H9 (cell line): ENCODE results near the gene LYPD5. TPM values are rescaled to one million over a fixed set of nuclear protein-coding genes. Genes with fewer than 3 reads are reported as not detected.

Source experiments
- DNase-seq: peaks from one replicate; pipeline ENCODE4 v3.0.0-alpha.2; 2017
- H2AFZ ChIP-seq: one replicate; pipeline ENCODE4 v1.6.1; 2013; ENCODE audit warnings: mild to moderate bottlenecking, low read length, control low read depth, moderate library complexity
- H2AK5ac ChIP-seq: 2 replicates; pipeline ENCODE4 v1.6.1; 2013; ENCODE audit warnings: low read length, control low read depth, mixed read lengths; ENCODE audit not compliant: insufficient read length
- H2BK120ac ChIP-seq: one replicate; pipeline ENCODE4 v1.6.1; 2013; ENCODE audit warnings: low read depth, mild to moderate bottlenecking, low read length, control low read depth, inconsistent platforms; ENCODE audit not compliant: poor library complexity, severe bottlenecking
- H2BK12ac ChIP-seq: 2 replicates; pipeline ENCODE4 v1.6.1; 2013; ENCODE audit warnings: low read length, control low read depth, mixed read lengths, low read depth; ENCODE audit not compliant: insufficient read length
- H2BK15ac ChIP-seq: 2 replicates; pipeline ENCODE4 v1.6.1; 2013; ENCODE audit warnings: low read depth, low read length, control low read depth
- H2BK20ac ChIP-seq: one replicate; pipeline ENCODE4 v1.6.1; 2013; ENCODE audit warnings: low read depth, mild to moderate bottlenecking, low read length, control low read depth, inconsistent platforms; ENCODE audit not compliant: poor library complexity, severe bottlenecking
- H2BK5ac ChIP-seq: 2 replicates; pipeline ENCODE4 v1.6.1; 2013; ENCODE audit warnings: low read length, control low read depth, mixed read lengths; ENCODE audit not compliant: insufficient read length
- H3K14ac ChIP-seq: 2 replicates; pipeline ENCODE4 v1.6.1; 2013; ENCODE audit warnings: low read length, control low read depth; ENCODE audit not compliant: insufficient read depth
- H3K18ac ChIP-seq: 2 replicates; pipeline ENCODE4 v1.6.1; 2013; ENCODE audit warnings: low read depth, mild to moderate bottlenecking, mixed read lengths, low read length, control low read depth; ENCODE audit not compliant: insufficient read length
- H3K23ac ChIP-seq: 2 replicates; pipeline ENCODE4 v1.6.1; 2013; ENCODE audit warnings: low read length, control low read depth, mixed read lengths, low read depth; ENCODE audit not compliant: insufficient read length
- H3K23me2 ChIP-seq: 2 replicates; pipeline ENCODE4 v1.6.1; 2013; ENCODE audit warnings: low read depth, mild to moderate bottlenecking, mixed read lengths, low read length, control low read depth; ENCODE audit not compliant: insufficient read length, poor library complexity, severe bottlenecking
- H3K27ac ChIP-seq: 2 replicates; pipeline ENCODE4 v1.5.1; 2013; ENCODE audit warnings: low read length, control low read depth, mixed read lengths, low read depth; ENCODE audit not compliant: insufficient read length
- H3K27me3 ChIP-seq: 2 replicates; pipeline ENCODE4 v1.6.1; 2013; ENCODE audit warnings: low read length, control low read depth, inconsistent platforms; ENCODE audit not compliant: insufficient read depth
- H3K4ac ChIP-seq: 2 replicates; pipeline ENCODE4 v1.6.1; 2013; ENCODE audit warnings: low read depth, mild to moderate bottlenecking, control low read depth, inconsistent platforms, low read length, moderate library complexity
- H3K4me1 ChIP-seq: 2 replicates; pipeline ENCODE4 v1.6.1; 2013; ENCODE audit warnings: low read length, control low read depth, inconsistent platforms; ENCODE audit not compliant: insufficient read depth
- H3K4me2 ChIP-seq: 2 replicates; pipeline ENCODE4 v1.6.1; 2013; ENCODE audit warnings: low read length, control low read depth, mixed read lengths; ENCODE audit not compliant: insufficient read length, insufficient read depth
- H3K56ac ChIP-seq: 2 replicates; pipeline ENCODE4 v1.6.1; 2013; ENCODE audit warnings: low read depth, mild to moderate bottlenecking, mixed read lengths, low read length, control low read depth; ENCODE audit not compliant: insufficient read length
- H3K79me1 ChIP-seq: 2 replicates; pipeline ENCODE4 v1.6.1; 2013; ENCODE audit warnings: low read depth, mild to moderate bottlenecking, moderate library complexity, low read length, control low read depth, inconsistent platforms; ENCODE audit not compliant: insufficient read depth, poor library complexity, severe bottlenecking
- H3K79me2 ChIP-seq: 2 replicates; pipeline ENCODE4 v1.6.1; 2013; ENCODE audit warnings: low read length, control low read depth, inconsistent platforms; ENCODE audit not compliant: insufficient read depth
- H3K9ac ChIP-seq: 2 replicates; pipeline ENCODE4 v1.6.1; 2013; ENCODE audit warnings: low read length, control low read depth, mixed read lengths; ENCODE audit not compliant: insufficient read length; ENCODE audit errors: extremely low read depth
- H3K9me3 ChIP-seq: one replicate; pipeline ENCODE4 v1.6.1; 2013; ENCODE audit warnings: low read depth, low read length, inconsistent platforms; ENCODE audit not compliant: control insufficient read depth
- H3T11ph ChIP-seq: one replicate; pipeline ENCODE4 v1.6.1; 2013; ENCODE audit warnings: mild to moderate bottlenecking, low read length, control low read depth, inconsistent platforms
- H4K20me1 ChIP-seq: one replicate; pipeline ENCODE4 v1.6.1; 2013; ENCODE audit not compliant: control insufficient read depth, insufficient read length, insufficient read depth
- H4K5ac ChIP-seq: 2 replicates; pipeline ENCODE4 v1.6.1; 2013; ENCODE audit warnings: low read depth, mild to moderate bottlenecking, mixed read lengths, low read length, control low read depth; ENCODE audit not compliant: insufficient read length
- H4K8ac ChIP-seq: replicated peaks from 2 replicates; pipeline ENCODE4 v1.6.1; 2013; ENCODE audit warnings: low read length, control low read depth, mixed read lengths, low read depth; ENCODE audit not compliant: insufficient read length
- H4K91ac ChIP-seq: 2 replicates; pipeline ENCODE4 v1.6.1; 2013; ENCODE audit warnings: low read depth, mild to moderate bottlenecking, moderate library complexity, mixed read lengths, low read length, control low read depth; ENCODE audit not compliant: insufficient read length
- H3K27ac Mint-ChIP-seq, 3 experiments: 2 replicates in 2 of 3; 3 replicates in 1 of 3; pipeline ENCODE4 v1.8.0; 2020 to 2021; ENCODE audit warnings: mixed read lengths in 3 of 3, mild to moderate bottlenecking in 1 of 3, moderate library complexity in 1 of 3
- H3K27me3 Mint-ChIP-seq: 2 replicates; pipeline ENCODE4 v1.8.0; 2021; ENCODE audit warnings: low read depth, mild to moderate bottlenecking, moderate library complexity, mixed read lengths
- H3K36me3 Mint-ChIP-seq, 3 experiments: 2 replicates in 2 of 3; 3 replicates in 1 of 3; pipeline ENCODE4 v1.8.0; 2020 to 2021; ENCODE audit warnings: low read depth in 3 of 3, mixed read lengths in 3 of 3; ENCODE audit not compliant: insufficient read depth in 1 of 3
- H3K4me1 Mint-ChIP-seq, 2 experiments: 2 replicates each; pipeline ENCODE4 v1.8.0; 2020; ENCODE audit warnings: mixed read lengths in 2 of 2
- H3K4me3 Mint-ChIP-seq, 2 experiments: 2 replicates in 1 of 2; 3 replicates in 1 of 2; pipeline ENCODE4 v1.8.0; 2020 to 2021; ENCODE audit warnings: mild to moderate bottlenecking in 2 of 2, mixed read lengths in 2 of 2, moderate library complexity in 1 of 2
- H3K9me3 Mint-ChIP-seq, 2 experiments: 2 replicates in 1 of 2; 3 replicates in 1 of 2; pipeline ENCODE4 v1.8.0; 2020; ENCODE audit warnings: mild to moderate bottlenecking in 2 of 2, mixed read lengths in 2 of 2, moderate library complexity in 1 of 2
- CTCF ChIP-seq: fragments of 200-600 bp; sonication (generic); conservative IDR thresholded peaks from 3 replicates; pipeline ENCODE4 v1.8.0; 2021; ENCODE audit warnings: antibody characterized with exemption, mild to moderate bottlenecking
- WGBS: extraction: QIAGEN DNeasy Blood & Tissue Kit; methylation state at CpG from one replicate; pipeline ENCODE4 v1.1.7; 2013; ENCODE audit warnings: missing lambda C conversion rate, low lambda C conversion rate, mixed read lengths; ENCODE audit not compliant: insufficient read length; ENCODE audit errors: extremely low coverage; 5-methylcytosine and 5-hydroxymethylcytosine counted together
- total RNA-seq: library from RNA; stranded (reverse); gene quantifications from 2 replicates; pipeline ENCODE4 v1.2.1, GENCODE V29; 2021

LYPD5 gene
- total RNA-seq, 1 experiment from 2014 or later: 0.50 TPM

- no peaks in the 10 kb centered on the region for H3K9me3 ChIP-seq
- peaks cover 12% of the 10 kb centered on the region for H3K23me2 ChIP-seq
- Mint-ChIP-seq H3K27me3 (no peaks in the 10 kb centered on the region), H3K4me3 (peak within 1 kb of the TSS; percentile 96 to 97), H3K36me3 (peaks cover 9 to 31% (median 23%) of the 10 kb centered on the region in 3 experiments), H3K27ac (peak within 1 kb of the TSS; percentile 99), H3K4me1 (peaks cover 21 to 30% of the 10 kb centered on the region in 2 experiments), H3K9me3 (no peaks in the 10 kb centered on the region; a peak in 1 of 5 replicates)
- H2AK5ac ChIP-seq: no peak within 1 kb of the TSS
- peak; percentile 97 for DNase-seq
- no peak for TF ChIP-seq CTCF
- H3K23ac ChIP-seq: no peak within 1 kb of the TSS
- no peak within 1 kb of the TSS for H2BK5ac ChIP-seq
- no peak within 1 kb of the TSS for H4K8ac ChIP-seq
- peak within 1 kb of the TSS; percentile 87 for H3K4me2 ChIP-seq
- H3K79me1 ChIP-seq: no peaks in the 10 kb centered on the region
- H3T11ph ChIP-seq: no peak within 1 kb of the TSS
- no peaks in the 10 kb centered on the region for H3K4me1 ChIP-seq
- 0 out of 2 replicates have a peak, but pooled peaks cover 3% of the 10 kb centered on the region for H3K79me2 ChIP-seq
- H2BK20ac ChIP-seq: no peak within 1 kb of the TSS
- no peak within 1 kb of the TSS for H4K91ac ChIP-seq
- H2BK12ac ChIP-seq: no peak within 1 kb of the TSS
- H3K14ac ChIP-seq: peak within 1 kb of the TSS; percentile 95
- peak within 1 kb of the TSS; percentile 88 for H3K9ac ChIP-seq
- no peak within 1 kb of the TSS for H2BK15ac ChIP-seq
- WGBS: no CpG with 5 or more reads among the region's 79 CpGs
- peak within 1 kb of the TSS; percentile 98 for H3K18ac ChIP-seq
- H4K20me1 ChIP-seq: no peaks in the 10 kb centered on the region
- H3K4ac ChIP-seq: peak within 1 kb of the TSS; percentile 48; the same call in 1 of the 2 replicates
- H2BK120ac ChIP-seq: no peak within 1 kb of the TSS
- H3K56ac ChIP-seq: no peak within 1 kb of the TSS
- H4K5ac ChIP-seq: peak within 1 kb of the TSS; percentile 19
- H3K27me3 ChIP-seq: no peaks in the 10 kb centered on the region
- no peak within 1 kb of the TSS for H2AFZ ChIP-seq
- H3K27ac ChIP-seq: peak within 1 kb of the TSS; percentile 63
These were observed 47.6 kb downstream of the LYPD5 start, which contains the start of gene SMG9 for GRCh38 chr19:43754503-43755255. SMG9 (minus strand) TSS chr19:43754962; CDS start chr19:43750741, 4,221 bp downstream.
